Activated gamma-delta T cell treated with anti-CD3 and anti-CD28 coated beads, Interleukin-2, amount 50 U/mL, for 16 hours (primary cell): ENCODE results near the gene DCXR.
"Not testable (repeated sequence)": the region's sequence is repeated elsewhere in the genome, so short reads cannot be mapped to it uniquely, and the experiment has no call there.

Experiments
- DNase-seq: peaks from one replicate; pipeline ENCODE4 v3.0.0-alpha.2; 2020; ENCODE audit warnings: low read depth

The DCXR gene

DNA sequence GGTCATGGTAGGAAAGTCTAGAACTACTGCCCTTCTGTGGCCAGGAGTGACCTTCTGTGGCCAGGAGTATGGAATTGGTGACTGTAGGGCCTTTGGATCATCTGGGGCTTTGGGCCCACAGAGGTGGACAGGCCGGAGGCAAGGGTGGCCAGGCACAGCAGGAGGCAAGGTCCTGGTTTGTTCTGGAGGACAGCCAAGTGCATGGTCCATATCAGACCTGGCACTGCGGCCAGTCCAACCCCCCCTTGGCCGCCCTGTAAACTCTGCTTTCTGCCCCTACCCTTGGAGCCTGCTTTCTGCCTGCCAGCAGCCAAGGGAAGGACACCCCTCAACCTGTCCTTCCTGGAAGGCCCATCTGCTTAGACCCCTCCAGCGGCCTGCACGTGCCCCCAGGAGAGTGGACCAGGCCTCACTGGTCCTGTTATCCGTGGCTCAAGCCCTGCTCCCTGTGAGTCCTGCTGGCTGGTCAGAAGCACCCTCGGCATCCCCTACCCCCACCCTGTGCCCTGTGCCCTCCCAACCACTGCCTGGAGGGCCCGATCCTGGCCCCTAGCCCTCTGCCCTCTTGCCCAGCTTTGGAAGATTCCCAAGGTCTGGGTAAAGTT is 2.3 kb upstream of the DCXR start:
- no peak for DNase-seq

GRCh38 chr17:82038796-82039409 is 1.4 kb upstream of the DCXR start:
- DNase-seq: not testable (repeated sequence)

DNA sequence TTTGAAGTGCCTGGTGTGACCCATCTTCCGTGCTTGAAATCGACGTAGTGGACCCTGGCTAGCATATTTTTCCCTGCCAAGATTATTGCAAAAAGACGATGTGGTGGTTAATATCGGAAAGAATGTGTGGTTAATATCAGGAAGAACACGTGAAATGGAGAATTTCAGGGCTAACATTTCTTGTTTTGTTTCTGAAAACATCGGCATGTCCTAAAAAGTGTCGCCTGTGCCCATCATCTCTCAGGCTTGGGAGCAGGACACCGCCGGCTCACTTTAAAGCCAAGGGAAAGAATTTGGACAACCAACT is 345 bp upstream of the DCXR start:
- DNase-seq: no peak

DNA sequence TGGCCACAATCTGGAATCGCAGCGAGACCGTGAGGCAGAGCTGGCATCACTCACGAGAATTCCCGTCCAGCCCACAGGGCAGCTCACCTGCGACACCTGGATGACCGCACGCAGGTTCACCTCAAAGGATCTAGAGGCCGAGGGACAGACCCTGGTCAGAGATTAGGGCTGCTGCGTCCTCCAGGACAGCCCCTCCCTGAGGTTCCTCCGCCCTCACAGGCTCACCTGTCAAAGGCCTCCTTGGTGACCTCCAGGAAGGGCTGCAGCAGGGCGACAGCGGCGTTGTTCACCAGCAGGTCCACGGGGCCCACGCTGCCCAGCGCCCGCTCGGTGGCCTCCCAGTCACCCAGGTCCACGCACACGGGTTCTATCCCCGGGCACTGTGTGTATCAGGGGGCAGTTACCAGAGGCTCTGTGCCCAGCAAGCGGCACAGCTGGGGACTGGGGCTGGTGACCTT is 834 bp downstream of the DCXR start:
- DNase-seq: no peak

DNA sequence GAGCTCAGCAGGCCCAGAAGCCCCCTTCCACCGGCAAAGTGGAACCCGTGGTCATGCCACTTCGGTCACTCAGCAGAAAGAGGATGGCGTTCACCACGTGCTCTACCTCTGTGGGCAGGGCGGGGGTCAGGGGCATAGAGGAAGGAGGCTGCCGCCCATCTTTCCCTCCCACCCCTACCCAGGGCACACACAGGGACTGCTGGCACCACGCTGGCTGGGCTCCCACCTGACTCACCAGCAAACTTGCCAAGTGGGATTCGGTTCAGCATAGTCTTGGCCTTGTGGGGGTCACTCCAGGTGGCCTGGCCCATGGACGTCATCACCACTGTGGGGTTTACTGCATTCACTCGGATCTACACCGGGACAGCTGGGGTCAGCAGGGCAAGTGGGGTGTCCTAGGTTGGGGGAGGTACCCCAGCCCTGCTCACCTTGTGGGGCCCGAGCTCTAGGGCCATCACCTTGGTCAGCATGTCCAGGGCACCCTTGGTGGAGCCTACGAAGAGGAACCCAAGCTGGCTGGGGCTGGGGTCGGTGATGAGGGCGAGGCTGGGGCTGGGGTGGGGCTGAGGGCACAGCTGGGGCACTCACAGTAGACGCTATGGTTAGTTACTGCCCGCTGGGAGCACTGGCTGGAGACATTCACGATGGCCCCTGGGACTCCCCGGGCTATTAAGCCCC is 1.4 kb downstream of the DCXR start:
- no peak for DNase-seq

DNA sequence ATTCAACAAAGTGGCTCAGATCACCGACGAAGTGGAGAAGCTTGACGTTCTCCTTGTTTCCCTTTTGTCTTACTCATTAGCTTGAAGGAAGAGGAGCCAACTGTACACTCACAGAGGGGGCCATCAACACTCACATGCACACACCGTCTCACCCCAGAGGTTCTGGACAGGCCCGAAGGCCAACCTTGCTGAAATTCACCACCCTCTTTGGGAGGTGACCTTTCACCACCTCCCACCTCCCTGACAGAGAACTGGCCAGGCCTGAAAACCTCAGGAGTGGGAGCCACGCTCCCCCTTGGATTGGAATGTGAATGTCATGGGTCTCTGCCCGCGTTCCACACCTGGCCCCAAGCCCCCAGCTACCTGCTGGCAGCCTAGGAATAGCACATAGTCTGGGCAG is 2.0 kb downstream of the DCXR start:
- no peak for DNase-seq

DNA sequence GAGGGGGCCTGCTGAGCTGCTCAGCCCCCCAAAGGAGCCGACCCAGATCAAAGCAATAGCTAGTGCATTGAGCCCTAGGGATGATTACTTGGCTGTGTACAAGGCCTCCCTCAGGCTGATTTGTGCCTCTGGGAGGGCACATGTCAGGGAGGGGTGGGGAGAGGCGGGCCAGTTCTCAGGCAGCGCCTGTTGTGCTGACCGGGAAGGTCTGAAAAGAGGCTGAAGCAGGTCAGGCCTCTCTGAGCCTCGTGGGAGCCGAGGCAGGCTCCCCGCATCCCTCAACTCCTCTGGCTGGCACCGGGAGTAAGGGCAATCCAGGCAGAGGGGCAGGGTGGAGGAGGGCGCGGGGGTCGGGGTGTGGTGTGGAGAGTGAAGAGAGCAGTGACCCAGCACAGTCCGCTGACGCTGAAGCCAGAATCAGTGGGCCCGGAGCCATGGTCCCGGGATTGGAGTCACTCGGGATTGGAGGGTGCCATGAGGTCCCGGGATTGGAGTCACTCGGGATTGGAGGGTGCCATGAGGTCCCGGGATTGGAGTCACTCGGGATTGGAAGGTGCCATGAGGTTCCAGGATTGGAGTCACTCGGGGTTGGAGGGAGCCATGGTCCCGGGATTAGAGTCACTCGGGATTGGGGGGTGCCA is 3.0 kb downstream of the DCXR start:
- no peak for DNase-seq

DNA sequence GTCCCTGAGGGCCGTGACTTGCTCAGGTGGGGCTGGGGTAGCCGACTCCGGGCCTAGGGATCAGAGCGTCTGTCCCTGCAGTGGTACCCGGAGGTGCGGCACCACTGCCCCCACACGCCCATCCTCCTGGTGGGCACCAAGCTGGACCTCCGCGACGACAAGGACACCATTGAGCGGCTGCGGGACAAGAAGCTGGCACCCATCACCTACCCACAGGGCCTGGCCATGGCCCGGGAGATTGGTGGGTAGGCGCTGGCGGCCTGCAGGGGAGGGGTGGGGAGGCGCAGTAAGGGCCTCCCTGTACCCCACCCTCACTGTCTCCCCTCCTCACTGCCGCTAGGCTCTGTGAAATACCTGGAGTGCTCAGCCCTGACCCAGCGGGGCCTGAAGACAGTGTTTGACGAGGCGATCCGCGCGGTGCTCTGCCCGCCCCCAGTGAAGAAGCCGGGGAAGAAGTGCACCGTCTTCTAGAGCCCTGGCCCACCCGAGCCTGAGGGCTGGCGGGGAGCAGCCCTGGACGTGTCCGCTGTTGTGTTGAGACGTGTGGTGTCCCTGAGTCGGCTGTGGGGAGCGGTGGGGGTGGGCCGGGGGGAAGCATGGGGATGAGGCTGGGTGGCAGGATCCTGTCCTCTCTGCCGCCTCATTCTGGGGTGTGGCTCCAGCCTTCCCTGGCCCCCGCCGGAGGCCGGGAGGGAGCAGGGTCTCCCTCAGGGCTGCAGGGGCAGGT is 4.0 kb downstream of the DCXR start:
- no peak for DNase-seq

DNA sequence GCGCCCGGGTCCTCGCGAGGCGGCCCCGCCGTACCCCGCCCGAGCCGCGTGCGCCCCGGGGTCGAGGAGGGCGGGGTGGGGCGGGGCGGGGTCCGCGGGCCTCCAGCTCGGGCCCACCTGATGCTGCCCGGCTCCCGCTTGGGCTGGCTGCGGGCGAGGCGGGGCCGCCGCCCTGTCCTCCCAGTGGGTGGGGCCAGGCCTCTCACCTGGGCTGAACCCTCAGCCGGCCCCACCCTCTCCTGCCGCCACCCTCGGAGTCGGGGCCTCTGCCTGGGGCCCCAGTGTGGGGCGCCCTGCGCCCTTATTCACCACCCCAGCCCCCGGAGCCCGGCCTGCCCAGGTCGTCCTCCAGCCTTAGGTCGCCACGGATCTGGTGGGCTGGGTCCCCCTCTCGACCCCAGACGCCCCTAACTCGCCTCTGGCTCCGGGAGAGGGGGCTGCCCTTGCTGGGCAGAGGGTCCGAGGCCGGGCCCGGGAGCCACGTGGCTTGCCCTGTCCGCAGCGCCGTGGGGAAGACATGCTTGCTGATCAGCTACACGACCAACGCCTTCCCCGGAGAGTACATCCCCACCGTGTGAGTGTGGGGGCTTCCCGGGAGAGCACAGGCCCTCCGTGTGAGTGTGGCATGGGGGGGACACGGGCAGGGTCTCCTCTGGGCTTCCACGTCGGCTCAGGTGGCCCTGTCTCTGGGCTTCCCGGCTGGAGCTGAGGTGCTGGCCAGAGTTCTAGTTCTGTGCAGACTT is 5.4 kb downstream of the DCXR start:
- DNase-seq: no peak

GRCh38 chr17:82031303-82031884 is 6.1 kb downstream of the DCXR start, which contains the start of gene RAC3:
TSS of gene RAC3 (plus strand) at chr17:82031678. CDS start at chr17:82031762, 84 bp downstream.
- DNase-seq: no peak

DNA sequence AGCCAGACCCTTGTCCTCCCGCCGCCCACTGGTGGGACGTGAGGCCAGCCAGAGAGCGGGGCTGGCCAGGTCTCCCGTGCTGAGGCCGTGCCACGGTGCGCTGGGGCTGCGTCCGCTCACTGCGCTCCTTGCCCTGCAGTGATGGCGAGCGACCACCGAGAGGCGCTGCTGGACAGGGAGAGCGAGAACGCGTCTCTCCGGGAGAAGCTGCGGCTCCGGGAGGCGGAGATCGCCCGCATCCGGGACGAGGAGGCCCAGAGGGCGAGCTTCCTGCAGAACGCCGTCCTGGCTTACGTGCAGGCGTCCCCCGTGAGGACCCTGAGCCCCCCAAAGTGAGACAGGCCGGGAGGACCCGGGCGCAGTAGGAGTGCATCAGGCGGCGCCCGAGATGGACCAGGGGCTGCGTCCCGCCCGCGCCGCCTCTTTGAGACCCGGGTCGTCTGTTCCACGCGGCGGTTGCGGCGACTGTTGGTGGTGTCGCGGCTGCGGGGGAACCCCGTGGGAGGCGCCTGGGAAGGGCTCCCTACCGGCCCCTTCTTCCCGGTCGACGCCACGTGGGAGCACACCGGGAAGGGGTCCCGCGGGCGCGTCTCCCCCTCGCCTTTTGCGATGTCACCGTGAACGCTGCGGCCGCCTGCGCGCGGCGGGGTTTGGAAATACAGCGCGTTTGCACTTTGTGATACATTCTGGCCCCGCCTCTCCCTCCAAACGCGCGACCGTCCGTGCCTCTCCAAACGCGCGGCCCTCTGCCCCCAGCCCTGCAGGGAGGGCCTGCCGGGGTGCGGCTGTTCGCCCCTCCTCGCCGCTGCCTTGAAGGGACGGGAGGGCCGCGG is 6.8 kb downstream of the DCXR start:
- peak; percentile 71 for DNase-seq

GRCh38 chr17:82029990-82030469 is 7.5 kb downstream of the DCXR start:
- no peak for DNase-seq

DNA sequence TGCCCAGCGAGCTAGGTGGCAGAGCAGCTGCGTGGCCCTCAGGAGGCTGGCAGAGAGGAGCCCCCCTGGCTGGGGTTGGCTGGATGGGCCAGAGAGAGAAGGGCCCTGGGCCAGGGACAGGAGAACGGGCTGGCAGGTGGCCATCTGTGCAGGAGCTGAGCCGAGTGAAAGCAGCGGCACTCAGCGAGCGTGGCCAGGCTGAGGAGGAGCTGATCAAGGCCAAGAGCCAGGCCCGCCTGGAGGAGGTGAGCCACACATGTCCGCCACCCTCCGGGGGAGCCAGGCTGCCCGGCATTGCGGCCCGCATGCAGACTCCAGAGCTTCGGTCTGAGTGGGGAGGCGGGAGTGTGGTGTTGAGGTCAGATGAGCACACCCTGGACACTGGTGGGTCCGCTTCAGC is 8.1 kb downstream of the DCXR start:
- no peak for DNase-seq

GRCh38 chr17:82028966-82029365 is 8.5 kb downstream of the DCXR start:
- no peak for DNase-seq

DNA sequence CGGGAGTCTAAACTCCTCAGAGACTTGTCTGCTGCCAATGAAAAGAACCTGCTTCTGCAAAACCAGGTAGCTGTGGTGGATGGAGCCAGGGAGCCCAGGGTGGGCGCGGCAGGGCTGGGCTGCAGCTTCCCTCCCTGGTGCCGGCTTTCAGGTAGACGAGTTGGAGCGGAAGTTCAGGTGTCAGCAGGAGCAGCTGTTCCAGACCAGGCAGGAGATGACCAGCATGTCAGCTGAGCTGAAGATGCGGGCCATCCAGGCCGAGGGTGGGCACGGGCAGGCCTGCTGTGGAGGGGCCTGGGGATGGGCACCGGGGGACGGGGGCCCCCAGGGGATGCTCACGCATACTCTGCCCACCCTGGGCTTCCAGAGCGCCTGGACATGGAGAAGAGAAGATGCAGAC is 9.3 kb downstream of the DCXR start:
- DNase-seq: no peak

- no peak for DNase-seq
Observed at GRCh38 chr17:82025401-82026107, 11.9 kb downstream of the DCXR start.

DNA sequence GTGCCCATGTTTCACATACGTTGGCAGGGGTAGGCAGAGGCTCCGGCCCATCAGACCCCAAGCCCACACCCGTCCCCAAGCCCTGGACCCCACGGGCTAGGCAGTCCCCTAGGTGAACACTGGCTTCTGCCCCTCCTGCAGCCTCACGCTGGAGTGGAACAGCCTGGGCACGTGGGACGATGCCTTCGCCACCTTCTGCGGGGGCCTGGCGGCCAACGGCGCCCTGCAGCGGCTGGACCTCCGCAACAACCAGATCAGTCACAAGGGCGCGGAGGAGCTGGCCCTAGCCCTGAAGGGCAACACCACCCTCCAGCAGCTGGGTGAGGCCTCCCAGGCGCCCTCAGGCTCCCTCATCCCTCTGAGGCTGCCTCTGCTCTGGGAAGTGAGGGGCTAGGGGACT is 12.6 kb downstream of the DCXR start:
- no peak for DNase-seq

GRCh38 chr17:82023447-82024241 is 13.9 kb downstream of the DCXR start:
- no peak for DNase-seq

DNA sequence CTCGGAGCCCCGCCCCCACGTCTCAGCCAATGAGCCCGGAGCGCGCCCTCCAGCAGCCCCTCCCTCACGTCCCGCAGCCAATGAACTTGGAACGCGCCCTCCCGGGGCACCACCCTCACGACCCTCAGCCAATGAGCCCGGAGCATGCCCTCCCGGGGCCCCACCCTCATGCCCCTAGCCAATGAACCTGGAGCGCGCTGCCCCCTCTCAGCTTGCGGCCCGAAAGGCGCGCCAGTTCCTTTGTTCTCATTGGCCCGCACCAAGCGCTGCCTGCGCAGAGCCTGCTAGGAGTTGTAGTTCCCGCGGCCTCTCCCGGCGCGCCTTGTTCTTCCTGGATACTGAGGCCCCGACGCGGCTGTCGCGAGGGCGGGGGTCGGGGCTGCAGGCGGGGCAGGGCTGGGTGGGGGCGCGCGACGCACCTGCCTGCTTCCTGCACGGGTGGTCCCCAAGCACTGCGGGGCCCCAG is 14.5 kb downstream of the DCXR start, which contains the start of gene LRRC45:
Gene LRRC45, plus strand, starts transcription at position 325 of the 466 bp plus-strand sequence. CDS start 339 bp downstream, outside the sequence.
- DNase-seq: peak; percentile 100
